OCI-LY3 (cell line): ENCODE measurements around the gene TRPM1.

Source experiments
- H2AFZ ChIP-seq: fragments of 200-600, 300-600 bp; shearing (Covaris generic); 2 replicates; pipeline ENCODE4 v1.6.0; 2014; ENCODE audit warnings: antibody characterized with exemption, low read depth, low read length
- H3K27ac ChIP-seq: fragments of 200-600, 300-600 bp; sonication (generic); 2 replicates; pipeline ENCODE4 v1.5.1; 2014; ENCODE audit warnings: mild to moderate bottlenecking, low read length, moderate library complexity, mixed read lengths
- H3K27me3 ChIP-seq: fragments of 200-600, 300-600 bp; sonication (generic); 2 replicates; pipeline ENCODE4 v1.6.1; 2014; ENCODE audit warnings: low read depth, low read length, mixed read lengths
- H3K36me3 ChIP-seq: fragments of 200-600, 300-600 bp; sonication (generic); replicated peaks from 2 replicates; pipeline ENCODE3; 2014; ENCODE audit warnings: low read depth, low read length, mixed read lengths
- H3K4me1 ChIP-seq: fragments of 300-600, 200-600 bp; sonication (generic); 2 replicates; pipeline ENCODE4 v1.6.1; 2014; ENCODE audit warnings: low read length, mixed read lengths
- H3K4me2 ChIP-seq: fragments of 200-600, 300-600 bp; sonication (generic); 2 replicates; pipeline ENCODE4 v1.6.1; 2014; ENCODE audit warnings: low read length, mixed read lengths
- H3K4me3 ChIP-seq: fragments of 300-600, 200-600 bp; sonication (generic); 2 replicates; pipeline ENCODE4 v1.5.1; 2014; ENCODE audit warnings: antibody characterized with exemption, mild to moderate bottlenecking, low read length, moderate library complexity
- H3K79me2 ChIP-seq: fragments of 300-600, 200-600 bp; shearing (Covaris generic); 2 replicates; pipeline ENCODE4 v1.6.1; 2014; ENCODE audit warnings: mild to moderate bottlenecking, low read length, mixed read lengths
- H3K9ac ChIP-seq: fragments of 300-600, 200-600 bp; shearing (Covaris generic); 2 replicates; pipeline ENCODE4 v1.6.0; 2014; ENCODE audit warnings: mild to moderate bottlenecking, low read length, moderate library complexity
- H3K9me3 ChIP-seq: fragments of 200-600, 300-600 bp; shearing (Covaris generic); 2 replicates; pipeline ENCODE4 v1.6.1; 2014; ENCODE audit warnings: low read length, mixed read lengths; ENCODE audit not compliant: insufficient read depth
- H4K20me1 ChIP-seq: fragments of 200-600, 300-600 bp; sonication (generic); 2 replicates; pipeline ENCODE4 v1.6.1; 2016; ENCODE audit warnings: low read length, mixed read lengths; ENCODE audit not compliant: insufficient read depth
- EZH2phosphoT487 ChIP-seq: fragments of 200-600 bp; shearing (Covaris generic); IDR thresholded peaks from 2 replicates; pipeline ENCODE4 v1.6.1; 2018; ENCODE audit warnings: antibody characterized with exemption, mixed run types, low read depth
- TF ChIP-seq, protein P1 (sequence below): fragments of 200-600, 300-600 bp; sonication (generic); IDR thresholded peaks from 2 replicates; pipeline ENCODE4 v1.5.1; 2014; ENCODE audit warnings: antibody characterized with exemption, low read length, low read depth

TRPM1 gene

DNA sequence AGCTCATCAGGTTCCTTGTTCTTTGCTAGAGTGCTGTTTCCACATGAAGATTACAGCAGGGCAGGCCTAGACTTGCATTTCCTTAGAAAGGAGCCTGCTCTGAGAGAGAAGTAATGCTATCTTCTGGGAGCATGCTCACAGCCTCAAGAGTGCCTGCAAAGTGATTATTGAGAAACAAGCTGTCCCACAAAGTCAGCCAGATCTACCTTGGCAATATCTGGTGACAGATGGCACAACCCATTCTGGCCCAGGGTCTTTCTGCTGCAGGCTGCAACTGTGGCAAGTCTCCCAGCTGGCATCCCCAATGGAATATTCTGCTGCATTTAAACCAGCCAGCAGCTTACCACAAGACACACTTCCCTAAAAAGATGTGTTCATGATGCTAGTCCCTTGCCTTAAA, 139.4 kb downstream of the TRPM1 start:
- peaks cover 57% of the 10 kb centered on the region for H3K36me3 ChIP-seq
- TF ChIP-seq, protein P1, sequence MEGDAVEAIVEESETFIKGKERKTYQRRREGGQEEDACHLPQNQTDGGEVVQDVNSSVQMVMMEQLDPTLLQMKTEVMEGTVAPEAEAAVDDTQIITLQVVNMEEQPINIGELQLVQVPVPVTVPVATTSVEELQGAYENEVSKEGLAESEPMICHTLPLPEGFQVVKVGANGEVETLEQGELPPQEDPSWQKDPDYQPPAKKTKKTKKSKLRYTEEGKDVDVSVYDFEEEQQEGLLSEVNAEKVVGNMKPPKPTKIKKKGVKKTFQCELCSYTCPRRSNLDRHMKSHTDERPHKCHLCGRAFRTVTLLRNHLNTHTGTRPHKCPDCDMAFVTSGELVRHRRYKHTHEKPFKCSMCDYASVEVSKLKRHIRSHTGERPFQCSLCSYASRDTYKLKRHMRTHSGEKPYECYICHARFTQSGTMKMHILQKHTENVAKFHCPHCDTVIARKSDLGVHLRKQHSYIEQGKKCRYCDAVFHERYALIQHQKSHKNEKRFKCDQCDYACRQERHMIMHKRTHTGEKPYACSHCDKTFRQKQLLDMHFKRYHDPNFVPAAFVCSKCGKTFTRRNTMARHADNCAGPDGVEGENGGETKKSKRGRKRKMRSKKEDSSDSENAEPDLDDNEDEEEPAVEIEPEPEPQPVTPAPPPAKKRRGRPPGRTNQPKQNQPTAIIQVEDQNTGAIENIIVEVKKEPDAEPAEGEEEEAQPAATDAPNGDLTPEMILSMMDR, result no peak
- TF ChIP-seq EZH2phosphoT487, result no peak
- 0 out of 2 replicates have a peak, but pooled peaks cover 4% of the 10 kb centered on the region for H4K20me1 ChIP-seq
- no peak overlapping the region for H2AFZ ChIP-seq
- H3K9ac ChIP-seq, result no peak overlapping the region
- no peak overlapping the region for H3K4me3 ChIP-seq
- H3K27ac ChIP-seq, result no peak overlapping the region
- H3K4me1 ChIP-seq, result peaks cover 29% of the 10 kb centered on the region
- no peak overlapping the region for H3K4me2 ChIP-seq
- no peaks in the 10 kb centered on the region for H3K79me2 ChIP-seq
- H3K27me3 ChIP-seq, result no peaks in the 10 kb centered on the region
- H3K9me3 ChIP-seq, result no peaks in the 10 kb centered on the region

DNA sequence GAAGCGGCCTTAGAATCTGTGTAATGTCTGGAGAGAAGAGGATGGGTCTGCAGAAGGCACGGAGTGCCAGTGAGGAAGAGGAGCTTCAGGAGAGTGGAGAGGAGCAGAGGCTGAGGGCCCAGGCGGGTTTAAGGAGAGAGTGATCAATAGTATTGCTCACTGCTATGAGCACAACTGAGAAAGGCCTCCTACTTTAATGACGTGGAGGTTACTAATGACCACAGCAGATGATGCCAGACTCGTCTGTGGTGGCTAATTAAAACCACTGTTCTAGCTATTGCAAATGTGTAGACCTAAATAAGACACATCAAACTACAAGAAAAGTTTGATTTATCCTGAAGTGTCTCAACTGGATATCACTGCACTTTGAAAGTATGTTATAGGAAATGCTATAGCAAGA, 143.3 kb downstream of the TRPM1 start:
- peak overlapping the region; percentile 17 for H3K4me2 ChIP-seq
- H4K20me1 ChIP-seq, result 0 out of 2 replicates have a peak, but pooled peaks cover 4% of the 10 kb centered on the region
- no peak overlapping the region for H3K9ac ChIP-seq
- no peaks in the 10 kb centered on the region for H3K9me3 ChIP-seq
- H3K36me3 ChIP-seq, result peaks cover 69% of the 10 kb centered on the region
- H3K4me1 ChIP-seq, result peaks cover 24% of the 10 kb centered on the region
- no peak overlapping the region for H2AFZ ChIP-seq
- H3K79me2 ChIP-seq, result no peaks in the 10 kb centered on the region
- H3K27me3 ChIP-seq, result no peaks in the 10 kb centered on the region
- no peak overlapping the region for H3K4me3 ChIP-seq
- TF ChIP-seq, protein P1, result no peak
- TF ChIP-seq EZH2phosphoT487, result no peak
- peak overlapping the region; percentile 17; the same call in 1 of the 2 replicates for H3K27ac ChIP-seq

DNA sequence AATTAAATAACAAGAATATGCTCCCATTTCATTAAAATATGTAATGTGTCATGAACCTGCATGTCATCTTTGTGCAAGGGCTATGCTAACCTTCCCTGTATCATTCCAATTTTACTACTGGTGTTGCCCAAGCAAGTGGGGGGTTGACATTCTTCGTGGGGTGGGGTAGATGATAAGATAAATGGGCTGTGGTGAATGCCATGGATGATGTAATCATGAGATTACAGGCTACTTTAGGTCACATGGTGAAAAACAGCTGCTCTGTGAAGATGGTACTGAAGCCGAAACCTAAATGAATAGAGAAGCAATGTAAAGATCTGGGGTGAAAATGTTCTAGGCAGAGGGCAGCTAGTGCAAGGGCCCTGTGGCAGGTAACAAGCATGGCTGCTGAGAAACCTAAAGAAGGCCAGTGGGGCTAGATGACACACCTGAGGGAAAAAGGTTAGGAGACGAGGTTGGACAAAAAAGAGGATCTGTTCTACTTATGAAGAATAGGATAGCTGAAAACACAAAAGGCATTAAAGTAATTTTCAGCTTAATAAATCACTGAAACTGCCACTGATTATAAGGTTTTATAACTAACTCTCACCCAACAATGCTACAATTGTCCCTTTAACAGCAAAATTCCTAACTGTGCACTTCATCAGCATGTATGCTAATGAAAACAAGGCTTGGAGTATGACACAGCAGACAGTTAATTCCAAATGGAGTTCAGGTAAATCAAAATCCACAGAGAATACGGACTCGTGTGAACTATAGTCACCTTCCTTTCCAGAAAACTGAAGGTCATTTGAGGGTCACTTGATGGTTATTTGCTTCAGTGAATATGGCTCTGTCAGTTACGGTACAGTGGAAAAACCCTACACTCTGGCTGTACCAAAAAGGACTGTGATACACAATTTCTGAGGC, 145.1 kb downstream of the TRPM1 start:
- TF ChIP-seq, protein P1, result no peak
- no peak for TF ChIP-seq EZH2phosphoT487
- Histone ChIP-seq H4K20me1 (no peaks in the 10 kb centered on the region), H3K79me2 (no peaks in the 10 kb centered on the region), H3K36me3 (peaks cover 72% of the 10 kb centered on the region), H3K27ac (no peak overlapping the region), H3K4me1 (peaks cover 18% of the 10 kb centered on the region), H2AFZ (no peak overlapping the region), H3K4me2 (no peak overlapping the region), H3K27me3 (no peaks in the 10 kb centered on the region), H3K9me3 (no peaks in the 10 kb centered on the region), H3K4me3 (no peak overlapping the region), H3K9ac (no peak overlapping the region)

DNA sequence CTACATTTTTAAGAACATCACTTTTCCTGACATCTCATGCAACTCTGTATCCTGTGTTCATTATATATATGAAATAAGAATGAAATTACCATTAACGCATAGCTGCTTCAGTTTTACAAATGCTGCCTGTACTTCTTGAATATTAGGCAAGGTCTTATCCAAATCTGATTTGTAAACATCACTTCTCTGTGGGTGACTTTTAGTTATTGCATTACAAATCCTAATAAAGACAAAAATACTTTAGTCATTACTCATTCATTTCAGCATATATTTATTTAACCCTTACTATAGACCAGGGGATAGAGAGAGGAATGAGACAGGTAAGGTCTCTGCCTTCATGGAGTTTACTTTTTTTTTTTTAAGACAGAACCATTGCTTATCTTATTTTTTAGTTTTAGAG, 146.9 kb downstream of the TRPM1 start:
- no peak overlapping the region for H3K27ac ChIP-seq
- H3K9ac ChIP-seq, result no peak overlapping the region
- no peak overlapping the region for H2AFZ ChIP-seq
- H3K9me3 ChIP-seq, result no peaks in the 10 kb centered on the region
- no peak overlapping the region for H3K4me3 ChIP-seq
- peaks cover 78% of the 10 kb centered on the region for H3K36me3 ChIP-seq
- no peak for TF ChIP-seq EZH2phosphoT487
- TF ChIP-seq, protein P1, result no peak
- peaks cover 18% of the 10 kb centered on the region for H3K4me1 ChIP-seq
- no peak overlapping the region for H3K4me2 ChIP-seq
- H4K20me1 ChIP-seq, result no peaks in the 10 kb centered on the region
- H3K27me3 ChIP-seq, result no peaks in the 10 kb centered on the region
- H3K79me2 ChIP-seq, result no peaks in the 10 kb centered on the region
